Heart left ventricle (tissue), 13 donors: ENCODE data around the gene PCLO.

Source experiments
- POLR2A ChIP-seq, 2 donors: fragments of 450-650 bp; IDR thresholded peaks; one replicate each; pipeline ENCODE4 v1.6.1; 2017; ENCODE audit warnings: antibody characterized with exemption in 2 of 2, mild to moderate bottlenecking in 2 of 2, moderate library complexity in 2 of 2
- TF ChIP-seq, protein P1 (sequence below), 12 donors: fragments of 200-600 bp; sonication (generic) in 4 of 12; IDR thresholded peaks; one replicate each; pipeline versions ENCODE4 v1.5.0 to v1.8.0; 2018 to 2022; ENCODE audit warnings: antibody characterized with exemption in 12 of 12, mild to moderate bottlenecking in 5 of 12
- donor health status: ischemic (EF 13 %, LVEDD 7.1; RV severe dilation, severe dysfunction).
- donor health status: DM: no; HTN: yes; CAD: no.
- donor health status: DM: no; HTN: no; CAD: no.
- donor health status: ischemic (EF 25% LVEDD 6.9; RV normal size, moderate dysfunction).
- donor health status: ischemic (EF 25% LVEDD 5.7; RV mildly dilated, moderate dysfunction).
- donor health status: ischemic (EF 35%, LVEDD 5.7; RV mildly dilated, moderate dysfunction).
- donor health status: nonischemic (EF 11% LVEDD 7.7; RV severe dilation, severe dysfunction).
- donor health status: DM: yes; HTN: yes; CAD: no.
- donor health status: PGD.
- donor health status: ischemic (EF 29% LVEDD 5.4; RV normal size, mild dysfunction).
- donor health status: nonischemic (EF 23%, LVEDD 6.1; RV moderate dilation, normal function).

DNA sequence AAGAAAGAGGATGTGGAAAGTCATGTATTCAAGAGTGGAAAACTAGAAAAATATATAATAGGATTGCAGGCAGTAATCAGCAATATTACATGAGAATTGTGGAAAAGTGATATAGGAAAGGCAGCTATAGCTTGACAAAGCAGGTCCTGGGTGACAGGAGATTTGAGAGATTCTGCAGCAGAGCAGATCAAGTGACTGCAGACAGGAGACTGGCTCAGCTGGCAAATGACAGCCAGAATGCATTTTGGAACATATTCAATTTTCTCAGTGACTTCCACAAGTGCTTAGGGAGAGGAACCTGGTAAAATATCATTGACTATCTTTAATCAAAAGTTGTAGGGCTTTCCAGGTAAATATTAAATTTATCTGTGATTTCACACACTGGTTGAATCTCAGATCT, 458.6 kb downstream of the PCLO start:
- TF ChIP-seq, protein P1, sequence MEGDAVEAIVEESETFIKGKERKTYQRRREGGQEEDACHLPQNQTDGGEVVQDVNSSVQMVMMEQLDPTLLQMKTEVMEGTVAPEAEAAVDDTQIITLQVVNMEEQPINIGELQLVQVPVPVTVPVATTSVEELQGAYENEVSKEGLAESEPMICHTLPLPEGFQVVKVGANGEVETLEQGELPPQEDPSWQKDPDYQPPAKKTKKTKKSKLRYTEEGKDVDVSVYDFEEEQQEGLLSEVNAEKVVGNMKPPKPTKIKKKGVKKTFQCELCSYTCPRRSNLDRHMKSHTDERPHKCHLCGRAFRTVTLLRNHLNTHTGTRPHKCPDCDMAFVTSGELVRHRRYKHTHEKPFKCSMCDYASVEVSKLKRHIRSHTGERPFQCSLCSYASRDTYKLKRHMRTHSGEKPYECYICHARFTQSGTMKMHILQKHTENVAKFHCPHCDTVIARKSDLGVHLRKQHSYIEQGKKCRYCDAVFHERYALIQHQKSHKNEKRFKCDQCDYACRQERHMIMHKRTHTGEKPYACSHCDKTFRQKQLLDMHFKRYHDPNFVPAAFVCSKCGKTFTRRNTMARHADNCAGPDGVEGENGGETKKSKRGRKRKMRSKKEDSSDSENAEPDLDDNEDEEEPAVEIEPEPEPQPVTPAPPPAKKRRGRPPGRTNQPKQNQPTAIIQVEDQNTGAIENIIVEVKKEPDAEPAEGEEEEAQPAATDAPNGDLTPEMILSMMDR (IDR thresholded peaks at IDR 0.05) = no peak
- no peak for TF ChIP-seq POLR2A (IDR thresholded peaks at IDR 0.05)
